ENCODE measurements around the gene MAT2B.
"Not testable (repeated sequence)": the region's sequence is repeated elsewhere in the genome, so short reads cannot be mapped to it uniquely, and the experiment has no call there.

MAT2B gene

GRCh38 chr5:163504079-163504931, 1.1 kb upstream of the MAT2B start:
- no peak for DNase-seq

GRCh38 chr5:163505049-163505367, 411 bp upstream of the MAT2B start:
- no peak for DNase-seq

GRCh38 chr5:163506095-163506457, 657 bp downstream of the MAT2B start:
- DNase-seq, result no peak

GRCh38 chr5:163506726-163507125, 1.3 kb downstream of the MAT2B start:
- no peak for DNase-seq

GRCh38 chr5:163508753-163509152, 3.3 kb downstream of the MAT2B start:
- DNase-seq, result no peak

- DNase-seq, result no peak
Measured at GRCh38 chr5:163509291-163509951, 4.0 kb downstream of the MAT2B start.

GRCh38 chr5:163512526-163512925, 7.1 kb downstream of the MAT2B start:
- DNase-seq, result no peak

- no peak for DNase-seq
Measured at GRCh38 chr5:163525096-163525495, 19.7 kb downstream of the MAT2B start.

GRCh38 chr5:163529698-163530097, 24.3 kb downstream of the MAT2B start:
- no peak for DNase-seq

GRCh38 chr5:163531272-163531671, 25.9 kb downstream of the MAT2B start:
- DNase-seq, result no peak

GRCh38 chr5:163532171-163533084, 27.0 kb downstream of the MAT2B start:
- no peak for DNase-seq

GRCh38 chr5:163533223-163533622, 27.8 kb downstream of the MAT2B start:
- no peak for DNase-seq

GRCh38 chr5:163534492-163535094, 29.2 kb downstream of the MAT2B start:
- no peak for DNase-seq

GRCh38 chr5:163535290-163535689, 29.9 kb downstream of the MAT2B start:
- no peak for DNase-seq

- not testable (repeated sequence) for DNase-seq
Measured at GRCh38 chr5:163536442-163536841, 31.0 kb downstream of the MAT2B start.

- DNase-seq, result no peak
Measured at GRCh38 chr5:163540696-163541095, 35.3 kb downstream of the MAT2B start.

- DNase-seq, result no peak
Measured at GRCh38 chr5:163542771-163543170, 37.4 kb downstream of the MAT2B start.

GRCh38 chr5:163544041-163544440, 38.6 kb downstream of the MAT2B start:
- no peak for DNase-seq

- no peak for DNase-seq
Measured at GRCh38 chr5:163544836-163545235, 39.4 kb downstream of the MAT2B start.

- DNase-seq, result no peak
Measured at GRCh38 chr5:163548649-163549048, 43.2 kb downstream of the MAT2B start.

GRCh38 chr5:163551156-163551555, 45.7 kb downstream of the MAT2B start:
- no peak for DNase-seq

- DNase-seq, result no peak
Measured at GRCh38 chr5:163552536-163552935, 47.1 kb downstream of the MAT2B start.

GRCh38 chr5:163561339-163561738, 55.9 kb downstream of the MAT2B start:
- DNase-seq, result no peak

All from NCI-H187 treated with DMSO at 0.1 percent for 48 hours (cell line).